GM12878 (cell line): ENCODE data around the gene SRGAP1. TPM values are rescaled to one million over a fixed set of nuclear protein-coding genes. Genes with fewer than 3 reads are reported as not detected.

Source experiments
- ATAC-seq: fragments of 200-7000 bp; cut with Tn5 transposase; 3 replicates; pipeline ENCODE4 v1.9.1; 2020; ENCODE audit warnings: mild to moderate bottlenecking, moderate library complexity
- BruUV-seq: library from RNA; stranded (reverse); fragments of 400-500 nt; replicated peaks from 2 replicates; lab custom pipeline; 2021; lab: Mats Ljungman, UMichigan
- CTCF ChIA-PET: fragments of 300-600 bp; sonication (Branson Sonifier 250); formaldehyde crosslinking; extraction: SDS; loops from one replicate; lab custom pipeline; 2021; ENCODE audit warnings: inconsistent platforms; lab: Yijun Ruan, JAX
- POLR2A ChIA-PET: fragments of 350-600 bp; formaldehyde crosslinking; extraction: SDS; loops from one replicate; lab custom pipeline; 2021; ENCODE audit warnings: inconsistent platforms; lab: Charles Lee
- RAD21 ChIA-PET: fragments of 300-600 bp; sonication (Branson Sonifier 250); formaldehyde crosslinking; loops from one replicate; lab custom pipeline; 2023; ENCODE audit warnings: antibody characterized with exemption; ENCODE audit not compliant: unreplicated experiment; lab: Charles Lee
- SMC1A ChIA-PET: fragments of 300-600 bp; sonication (Branson Sonifier 250); formaldehyde crosslinking; loops from one replicate; lab custom pipeline; 2023; ENCODE audit not compliant: unreplicated experiment, uncharacterized antibody; lab: Charles Lee
- DNase-seq: peaks from one replicate; pipeline ENCODE4 v3.0.0-alpha.2; 2011; ENCODE audit warnings: low read depth, low spot score
- FAIRE-seq: peaks from 3 replicates; lab custom pipeline; 2011; peaks lifted over from hg19 to GRCh38; lab: Jason Lieb, UNC
- H2AFZ ChIP-seq: 2 replicates; pipeline ENCODE4 v1.6.0; 2011; ENCODE audit warnings: low read depth, low read length, control low read depth; ENCODE audit not compliant: control insufficient read depth
- H3K27ac ChIP-seq: 2 replicates; pipeline ENCODE4 v1.5.1; 2011; ENCODE audit warnings: control low read depth; ENCODE audit not compliant: control insufficient read depth, insufficient read depth
- H3K27me3 ChIP-seq, 2 experiments: replicated peaks in 1 of 2; 2 replicates each; pipeline versions ENCODE4 v1.6.0 to v1.6.1; 2011; ENCODE audit warnings: low read length in 1 of 2; ENCODE audit not compliant: control insufficient read depth in 2 of 2, insufficient read depth in 2 of 2
- H3K36me3 ChIP-seq, 2 experiments: 2 replicates each; pipeline ENCODE4 v1.5.1; 2011; ENCODE audit warnings: low read length in 1 of 2; ENCODE audit not compliant: control insufficient read depth in 2 of 2, insufficient read depth in 2 of 2
- H3K4me1 ChIP-seq: 2 replicates; pipeline ENCODE4 v1.6.1; 2011; ENCODE audit warnings: mild to moderate bottlenecking, low read length, moderate library complexity, mixed read lengths; ENCODE audit not compliant: control insufficient read depth, insufficient read depth
- H3K4me2 ChIP-seq: 2 replicates; pipeline ENCODE4 v1.6.0; 2011; ENCODE audit warnings: control low read depth; ENCODE audit not compliant: control insufficient read depth, insufficient read depth
- H3K4me3 ChIP-seq: fragments of 200-600 bp; sonication (generic); 2 replicates; pipeline ENCODE4 v1.5.1; 2016
- H3K79me2 ChIP-seq: 2 replicates; pipeline ENCODE4 v1.6.0; 2011; ENCODE audit warnings: low read length; ENCODE audit not compliant: control insufficient read depth, insufficient read depth
- H3K9ac ChIP-seq: 2 replicates; pipeline ENCODE4 v1.8.0; 2011; ENCODE audit warnings: low read length, control low read depth, mixed read lengths; ENCODE audit not compliant: control insufficient read depth, insufficient read depth
- H3K9me3 ChIP-seq: replicated peaks from 3 replicates; pipeline ENCODE4 v1.5.1; 2011; ENCODE audit warnings: mild to moderate bottlenecking, low read length; ENCODE audit not compliant: control insufficient read depth, insufficient read depth
- H4K20me1 ChIP-seq: 2 replicates; pipeline ENCODE4 v1.6.0; 2011; ENCODE audit not compliant: control insufficient read depth, insufficient read depth
- FOXK2 ChIP-seq: fragments of 450-650 bp; IDR thresholded peaks from 2 replicates; pipeline ENCODE4 v1.6.1; 2017; ENCODE audit warnings: mild to moderate bottlenecking, moderate library complexity
- RAD21 ChIP-seq: IDR thresholded peaks from 2 replicates; pipeline ENCODE4 v1.6.1; 2011; ENCODE audit warnings: mild to moderate bottlenecking, low read depth, low read length, moderate library complexity; ENCODE audit not compliant: insufficient read depth
- SMC3 ChIP-seq: IDR thresholded peaks from 2 replicates; pipeline ENCODE4 v1.6.1; 2011; ENCODE audit warnings: low read length, improper control_type of control experiment, borderline replicate concordance
- WGBS: methylation state at CpG from one replicate; pipeline ENCODE4 v1.1.6; 2016; ENCODE audit warnings: low lambda C conversion rate; ENCODE audit not compliant: insufficient replicate concordance, insufficient coverage; ENCODE audit errors: missing lambda C conversion rate; 5-methylcytosine and 5-hydroxymethylcytosine counted together
- in situ Hi-C: fragments of 300-500 bp; cut with MboI; formaldehyde crosslinking; loops from 9 replicates; pipeline ENCODE4 v1.14.3; 2018; ENCODE audit warnings: mixed read lengths
- intact Hi-C: fragments of 100-400 bp; cut with micrococcal nuclease; formaldehyde crosslinking; loops from one replicate; pipeline ENCODE4 v1.14.2; 2022; ENCODE audit not compliant: unreplicated experiment
- polyA plus RNA-seq, 11 experiments: library from polyadenylated mRNA; depleted of rRNA in 4 of 11; unstranded in 6 of 11; stranded (reverse) in 5 of 11; fragments of >200 nt; fragmentation: Nextera tagmentation in 4 of 11; fragmentation: Illumina TruSeq in 1 of 11; extraction: Ambion mirVana in 4 of 11; extraction: Trizol in 1 of 11; gene quantifications; 1 replicate in 1 of 11; 2 replicates in 10 of 11; pipeline versions ENCODE4 v1.2.1 to v1.2.3, GENCODE V29; 2011 to 2016; ENCODE audit warnings: inconsistent platforms in 2 of 11, missing spikeins in 2 of 11, low read depth in 1 of 11
- total RNA-seq, 4 experiments: library from RNA; depleted of rRNA in 3 of 4; stranded (reverse); fragments of >200 nt in 3 of 4; fragmentation: Illumina TruSeq in 1 of 4; extraction: Trizol in 1 of 4; gene quantifications; 2 replicates each; pipeline versions ENCODE4 v1.2.1 to v1.2.3, GENCODE V29; 2013 to 2021
- TF ChIP-seq, protein P1 (sequence below), 3 experiments: IDR thresholded peaks in 2 of 3; conservative IDR thresholded peaks in 1 of 3; 2 replicates each; pipeline ENCODE4 v1.5.1; 2011; ENCODE audit warnings: low read depth in 3 of 3, low read length in 3 of 3, mild to moderate bottlenecking in 3 of 3, control low read depth in 2 of 3, moderate library complexity in 2 of 3, inconsistent platforms in 1 of 3, mixed read lengths in 1 of 3; ENCODE audit not compliant: control insufficient read depth in 2 of 3, insufficient read depth in 1 of 3; ENCODE audit errors: extremely low read depth in 1 of 3

The SRGAP1 gene
- total and polyA plus RNA-seq, 10 of the 15 experiments (the other 5 are each of a cell fraction or from before 2014, with no cell fraction given): 0.16 to 0.85 (median 0.46) TPM

DNA sequence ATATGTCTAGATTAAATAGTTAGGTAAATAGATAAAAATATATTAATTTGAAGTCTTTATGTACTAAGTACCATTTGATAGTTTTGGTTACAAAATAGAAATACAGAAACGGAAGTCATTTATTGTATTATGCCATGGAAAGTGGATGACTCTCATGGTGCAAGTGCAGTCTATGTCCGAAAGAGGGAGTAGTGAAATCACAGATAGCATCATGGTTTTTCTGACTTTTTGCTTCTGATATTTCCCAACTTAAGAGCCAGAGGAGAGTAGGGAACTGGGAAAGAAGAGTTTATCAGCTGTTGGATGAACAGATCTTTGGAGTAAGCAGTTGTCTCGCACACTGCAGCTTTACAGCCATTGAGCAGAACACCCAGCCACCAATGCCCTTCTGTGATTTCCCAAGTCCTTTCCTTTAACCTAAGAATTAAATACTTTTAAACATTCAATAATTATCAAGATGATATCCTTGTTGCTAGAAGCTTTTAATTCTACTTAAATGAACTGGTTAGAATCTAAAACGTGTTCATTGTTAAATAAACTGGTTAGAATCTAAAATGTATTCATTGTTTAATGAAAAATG, 18.4 kb upstream of the SRGAP1 start:
- no TSS peak for BruUV-seq
- no peaks in the 10 kb centered on the region for H3K4me1 ChIP-seq
- CTCF ChIA-PET: interaction anchor here (0.8 to 2.2 kb wide), 10 partner anchors 8 to 431 kb away, joined by 3 to 15 read pairs (median 4); no protein-coding TSS in a partner anchor
- no peak overlapping the region for H3K4me3 ChIP-seq
- POLR2A ChIA-PET: no interaction called here
- no peak overlapping the region for H3K27ac ChIP-seq
- H4K20me1 ChIP-seq: no peaks in the 10 kb centered on the region
- no peaks in the 10 kb centered on the region for H3K79me2 ChIP-seq
- intact Hi-C loops: loop anchor here (1.0 to 5.0 kb wide), 2 partner anchors 430 to 566 kb away; partner anchors contain the start of gene C12orf56
- ATAC-seq: peak; percentile 81
- RAD21 ChIA-PET: no interaction called here
- H3K9ac ChIP-seq: no peak overlapping the region
- DNase-seq: no peak
- peak; percentile 87 for FAIRE-seq
- no peaks in the 10 kb centered on the region for H3K9me3 ChIP-seq
- H2AFZ ChIP-seq: no peak overlapping the region
- H3K4me2 ChIP-seq: no peak overlapping the region
- TF ChIP-seq RAD21: peak; percentile 80
- peak; percentile 55 for TF ChIP-seq SMC3
- TF ChIP-seq, protein P1, sequence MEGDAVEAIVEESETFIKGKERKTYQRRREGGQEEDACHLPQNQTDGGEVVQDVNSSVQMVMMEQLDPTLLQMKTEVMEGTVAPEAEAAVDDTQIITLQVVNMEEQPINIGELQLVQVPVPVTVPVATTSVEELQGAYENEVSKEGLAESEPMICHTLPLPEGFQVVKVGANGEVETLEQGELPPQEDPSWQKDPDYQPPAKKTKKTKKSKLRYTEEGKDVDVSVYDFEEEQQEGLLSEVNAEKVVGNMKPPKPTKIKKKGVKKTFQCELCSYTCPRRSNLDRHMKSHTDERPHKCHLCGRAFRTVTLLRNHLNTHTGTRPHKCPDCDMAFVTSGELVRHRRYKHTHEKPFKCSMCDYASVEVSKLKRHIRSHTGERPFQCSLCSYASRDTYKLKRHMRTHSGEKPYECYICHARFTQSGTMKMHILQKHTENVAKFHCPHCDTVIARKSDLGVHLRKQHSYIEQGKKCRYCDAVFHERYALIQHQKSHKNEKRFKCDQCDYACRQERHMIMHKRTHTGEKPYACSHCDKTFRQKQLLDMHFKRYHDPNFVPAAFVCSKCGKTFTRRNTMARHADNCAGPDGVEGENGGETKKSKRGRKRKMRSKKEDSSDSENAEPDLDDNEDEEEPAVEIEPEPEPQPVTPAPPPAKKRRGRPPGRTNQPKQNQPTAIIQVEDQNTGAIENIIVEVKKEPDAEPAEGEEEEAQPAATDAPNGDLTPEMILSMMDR (IDR thresholded peaks at IDR 0.05 in 2 of 3, conservative IDR thresholded peaks at IDR 0.05 in 1 of 3; ENCODE audit: control insufficient read depth in 2 of 3, extremely low read depth in 1 of 3, insufficient read depth in 1 of 3, low read depth in 3 of 3, low read length in 3 of 3): peak; percentile 71 to 77 (median 74)
- no peak for TF ChIP-seq FOXK2
- SMC1A ChIA-PET: interaction anchor here (0.6 to 2.8 kb wide), 7 partner anchors 10 to 593 kb away, joined by 3 to 9 read pairs (median 5); no protein-coding TSS in a partner anchor
- H3K27me3 ChIP-seq: no peaks in the 10 kb centered on the region
- 21% methylated on average over 4 of the region's 4 CpGs for WGBS
- no peaks in the 10 kb centered on the region for H3K36me3 ChIP-seq
- in situ Hi-C loops: loop anchor here (25.0 kb wide), 1 partner anchor 561 kb away; the partner anchor contains the start of gene C12orf56
